Upper lobe of left lung (tissue), 4 donors: ENCODE measurements around the gene ARID5B.

Experiments used
- CTCF ChIP-seq, 6 experiments: fragments of 450-650 bp in 4 of 6; fragments of 200-600 bp in 2 of 6; sonication (generic) in 2 of 6; IDR thresholded peaks; one replicate each; pipeline ENCODE4 v1.5.1; 2016 to 2019; ENCODE audit warnings: antibody characterized with exemption in 6 of 6
- EP300 ChIP-seq, 4 donors: sonication (generic); formaldehyde crosslinking; IDR thresholded peaks; one replicate each; pipeline ENCODE4 v1.5.1; 2017; ENCODE audit warnings: antibody characterized with exemption in 4 of 4, control low read depth in 2 of 4
- POLR2A ChIP-seq, 4 donors: fragments of 450-650 bp; IDR thresholded peaks; one replicate each; pipeline ENCODE4 v1.5.1; 2016 to 2017; ENCODE audit warnings: antibody characterized with exemption in 4 of 4, mild to moderate bottlenecking in 2 of 4
- POLR2AphosphoS5 ChIP-seq, 2 donors: sonication (generic); formaldehyde crosslinking; IDR thresholded peaks; one replicate each; pipeline ENCODE4 v1.5.1; 2017; ENCODE audit warnings: antibody characterized with exemption in 2 of 2

GRCh38 chr10:62113680-62114079, 212.2 kb downstream of the ARID5B start:
- TF ChIP-seq CTCF (IDR thresholded peaks at IDR 0.05) (no peak), POLR2A (IDR thresholded peaks at IDR 0.05) (no peak), POLR2AphosphoS5 (IDR thresholded peaks at IDR 0.05) (no peak), EP300 (IDR thresholded peaks at IDR 0.05) (no peak)
